Measurements from ENCODE around the gene C14orf180. TPM values are rescaled to one million over a fixed set of nuclear protein-coding genes. Genes with fewer than 3 reads are reported as not detected.

Gene C14orf180
- polyA plus RNA-seq, 1 donor (not counting 4 experiments of a cell fraction or from before 2014, with no cell fraction given): not detected

GRCh38 chr14:104590240-104590965 is 10.8 kb downstream of the C14orf180 start:
- DNase-seq (ENCODE audit: low read depth, low spot score) (no peak), FAIRE-seq (no peak)
- Histone ChIP-seq H3K9me3 (ENCODE audit: control insufficient read depth, low read depth, low read length) (no peaks in the 10 kb centered on the region), H3K4me1 (ENCODE audit: control insufficient read depth, extremely low read depth, insufficient read depth, low read length) (no peaks in the 10 kb centered on the region), H4K20me1 (ENCODE audit: control insufficient read depth, extremely low read depth, insufficient read depth, low read length) (peaks cover 2% of the 10 kb centered on the region), H3K36me3 (ENCODE audit: control insufficient read depth in 2 of 2, extremely low read depth in 1 of 2, insufficient read depth in 2 of 2, low read length in 2 of 2) (no peaks in the 10 kb centered on the region), H3K4me2 (ENCODE audit: control insufficient read depth, extremely low read depth, insufficient read depth, low read depth, low read length) (no peak overlapping the region), H3K9ac (ENCODE audit: control insufficient read depth, extremely low read depth, insufficient read depth, low read length) (no peak overlapping the region), H2AFZ (ENCODE audit: control insufficient read depth, low read length) (no peak overlapping the region), H3K27me3 (ENCODE audit: control insufficient read depth, extremely low read depth, insufficient read depth, low read length) (no peaks in the 10 kb centered on the region), H3K79me2 (ENCODE audit: control insufficient read depth, insufficient read depth, low read length) (no peaks in the 10 kb centered on the region), H3K9me1 (ENCODE audit: control insufficient read depth, extremely low read depth, insufficient read depth, low read length) (no peaks in the 10 kb centered on the region), H3K27ac (ENCODE audit: control insufficient read depth, insufficient read depth, low read length) (no peak overlapping the region), H3K4me3 (ENCODE audit: control insufficient read depth in 2 of 3, extremely low read depth in 1 of 3, insufficient read depth in 2 of 3, low read depth in 1 of 3, low read length in 3 of 3) (no peak overlapping the region)
- no peak for TF ChIP-seq EZH2 (IDR thresholded peaks at IDR 0.05; ENCODE audit: low read length)
- no peak for TF ChIP-seq CTCF (optimal IDR thresholded peaks at IDR 0.05 in 1 of 3, IDR thresholded peaks at IDR 0.05 in 1 of 3, conservative IDR thresholded peaks at IDR 0.05 in 1 of 3; ENCODE audit: extremely low read depth in 1 of 3, insufficient read depth in 2 of 3, low read length in 3 of 3)
- dilution Hi-C loops (cut with MboI; ENCODE audit: extremely low pct_ligation_motif_present, low sequenced_read_pairs): no loop called here

GRCh38 chr14:104591031-104591430 is 11.5 kb downstream of the C14orf180 start:
- no peak for FAIRE-seq
- dilution Hi-C loops (cut with MboI; ENCODE audit: extremely low pct_ligation_motif_present, low sequenced_read_pairs): no loop called here
- H3K79me2 ChIP-seq (ENCODE audit: control insufficient read depth, insufficient read depth, low read length): no peaks in the 10 kb centered on the region
- no peaks in the 10 kb centered on the region for H3K9me1 ChIP-seq (ENCODE audit: control insufficient read depth, extremely low read depth, insufficient read depth, low read length)
- peaks cover 2% of the 10 kb centered on the region for H4K20me1 ChIP-seq (ENCODE audit: control insufficient read depth, extremely low read depth, insufficient read depth, low read length)
- no peak for DNase-seq (ENCODE audit: low read depth, low spot score)
- H3K4me3 ChIP-seq (ENCODE audit: control insufficient read depth in 2 of 3, extremely low read depth in 1 of 3, insufficient read depth in 2 of 3, low read depth in 1 of 3, low read length in 3 of 3): no peak overlapping the region
- H2AFZ ChIP-seq (ENCODE audit: control insufficient read depth, low read length): no peak overlapping the region
- H3K4me2 ChIP-seq (ENCODE audit: control insufficient read depth, extremely low read depth, insufficient read depth, low read depth, low read length): no peak overlapping the region
- TF ChIP-seq CTCF (optimal IDR thresholded peaks at IDR 0.05 in 1 of 3, IDR thresholded peaks at IDR 0.05 in 1 of 3, conservative IDR thresholded peaks at IDR 0.05 in 1 of 3; ENCODE audit: extremely low read depth in 1 of 3, insufficient read depth in 2 of 3, low read length in 3 of 3) (no peak), EZH2 (IDR thresholded peaks at IDR 0.05; ENCODE audit: low read length) (no peak)
- no peaks in the 10 kb centered on the region for H3K36me3 ChIP-seq (ENCODE audit: control insufficient read depth in 2 of 2, extremely low read depth in 1 of 2, insufficient read depth in 2 of 2, low read length in 2 of 2)
- no peak overlapping the region for H3K27ac ChIP-seq (ENCODE audit: control insufficient read depth, insufficient read depth, low read length)
- H3K4me1 ChIP-seq (ENCODE audit: control insufficient read depth, extremely low read depth, insufficient read depth, low read length): no peaks in the 10 kb centered on the region
- H3K9ac ChIP-seq (ENCODE audit: control insufficient read depth, extremely low read depth, insufficient read depth, low read length): no peak overlapping the region
- no peaks in the 10 kb centered on the region for H3K27me3 ChIP-seq (ENCODE audit: control insufficient read depth, extremely low read depth, insufficient read depth, low read length)
- no peaks in the 10 kb centered on the region for H3K9me3 ChIP-seq (ENCODE audit: control insufficient read depth, low read depth, low read length)
